ENCODE measurements around the gene PHF20.

DNA sequence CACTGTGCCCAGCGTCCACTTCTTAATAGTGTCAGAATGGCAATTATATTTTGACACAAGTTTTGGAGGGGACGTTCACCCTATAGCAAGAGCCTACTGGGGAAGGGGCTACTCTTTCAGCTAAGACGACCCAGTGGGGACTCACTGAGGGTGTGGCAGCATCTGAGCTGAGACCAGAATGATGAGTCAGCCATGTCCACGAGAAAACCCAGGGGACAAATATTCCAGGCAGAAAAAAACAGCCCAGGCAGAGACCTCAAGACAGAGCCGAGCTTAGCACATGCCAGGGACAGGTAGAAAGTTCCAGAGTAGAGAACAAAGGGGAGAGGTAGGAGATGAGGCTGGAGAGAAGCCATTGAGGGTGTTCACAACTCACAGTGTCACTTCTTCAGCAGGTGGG, 207.7 kb downstream of the PHF20 start:
- no peak for TF ChIP-seq POLR2A (IDR thresholded peaks at IDR 0.05)
- TF ChIP-seq, protein P1, sequence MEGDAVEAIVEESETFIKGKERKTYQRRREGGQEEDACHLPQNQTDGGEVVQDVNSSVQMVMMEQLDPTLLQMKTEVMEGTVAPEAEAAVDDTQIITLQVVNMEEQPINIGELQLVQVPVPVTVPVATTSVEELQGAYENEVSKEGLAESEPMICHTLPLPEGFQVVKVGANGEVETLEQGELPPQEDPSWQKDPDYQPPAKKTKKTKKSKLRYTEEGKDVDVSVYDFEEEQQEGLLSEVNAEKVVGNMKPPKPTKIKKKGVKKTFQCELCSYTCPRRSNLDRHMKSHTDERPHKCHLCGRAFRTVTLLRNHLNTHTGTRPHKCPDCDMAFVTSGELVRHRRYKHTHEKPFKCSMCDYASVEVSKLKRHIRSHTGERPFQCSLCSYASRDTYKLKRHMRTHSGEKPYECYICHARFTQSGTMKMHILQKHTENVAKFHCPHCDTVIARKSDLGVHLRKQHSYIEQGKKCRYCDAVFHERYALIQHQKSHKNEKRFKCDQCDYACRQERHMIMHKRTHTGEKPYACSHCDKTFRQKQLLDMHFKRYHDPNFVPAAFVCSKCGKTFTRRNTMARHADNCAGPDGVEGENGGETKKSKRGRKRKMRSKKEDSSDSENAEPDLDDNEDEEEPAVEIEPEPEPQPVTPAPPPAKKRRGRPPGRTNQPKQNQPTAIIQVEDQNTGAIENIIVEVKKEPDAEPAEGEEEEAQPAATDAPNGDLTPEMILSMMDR (IDR thresholded peaks at IDR 0.05) = no peak

Data from gastroesophageal sphincter (tissue), 3 donors.